Measurements from ENCODE around the gene GGA1. TPM values are rescaled to one million over a fixed set of nuclear protein-coding genes. Genes with fewer than 3 reads are reported as not detected.
A peak's percentile ranks its signal among the peaks of the same experiment; 100 is the strongest.

The GGA1 gene
- polyA plus RNA-seq, 1 experiment, result 34.6 TPM

GRCh38 chr22:37561212-37562048, 47.2 kb upstream of the GGA1 start:
- no peak for DNase-seq (ENCODE audit: low read depth)
- Histone ChIP-seq H3K36me3 (ENCODE audit: control insufficient read depth, insufficient read depth, low read length) (peaks cover 13% of the 10 kb centered on the region), H3K27me3 (ENCODE audit: control insufficient read depth, insufficient read depth, low read length) (no peaks in the 10 kb centered on the region), H3K4me3 (ENCODE audit: low read depth, low read length) (peak overlapping the region; percentile 83)
- ChIA-PET CTCF (interaction anchor here (0.7 to 22.0 kb wide), 10 partner anchors 9 to 174 kb away, joined by 3 to 551 read pairs (median 7); partner anchors contain the start of genes GGA1 and MFNG), POLR2A (interaction anchor here (0.6 to 1.3 kb wide), 3 partner anchors 15 to 261 kb away, joined by 3 to 9 read pairs (median 4); no protein-coding TSS in a partner anchor)
- peak; percentile 92 for TF ChIP-seq CTCF (IDR thresholded peaks at IDR 0.05; ENCODE audit: insufficient read depth, low read depth, low read length)

- Histone ChIP-seq H3K27me3 (ENCODE audit: control insufficient read depth, insufficient read depth, low read length) (no peaks in the 10 kb centered on the region), H3K4me3 (ENCODE audit: low read depth, low read length) (peak overlapping the region; percentile 83), H3K36me3 (ENCODE audit: control insufficient read depth, insufficient read depth, low read length) (peaks cover 21% of the 10 kb centered on the region)
- ChIA-PET CTCF (interaction anchor here (0.7 to 22.0 kb wide), 12 partner anchors 8 to 173 kb away, joined by 3 to 551 read pairs (median 7); partner anchors contain the start of genes GGA1 and MFNG), POLR2A (interaction anchor here (0.5 to 1.3 kb wide), 3 partner anchors 16 to 859 kb away, joined by 3 to 9 read pairs (median 5); partner anchors contain the start of gene CACNG2)
- DNase-seq (ENCODE audit: low read depth), result no peak
- no peak for TF ChIP-seq CTCF (IDR thresholded peaks at IDR 0.05; ENCODE audit: insufficient read depth, low read depth, low read length)
Observed at GRCh38 chr22:37562049-37562875, 46.4 kb upstream of the GGA1 start.

DNA sequence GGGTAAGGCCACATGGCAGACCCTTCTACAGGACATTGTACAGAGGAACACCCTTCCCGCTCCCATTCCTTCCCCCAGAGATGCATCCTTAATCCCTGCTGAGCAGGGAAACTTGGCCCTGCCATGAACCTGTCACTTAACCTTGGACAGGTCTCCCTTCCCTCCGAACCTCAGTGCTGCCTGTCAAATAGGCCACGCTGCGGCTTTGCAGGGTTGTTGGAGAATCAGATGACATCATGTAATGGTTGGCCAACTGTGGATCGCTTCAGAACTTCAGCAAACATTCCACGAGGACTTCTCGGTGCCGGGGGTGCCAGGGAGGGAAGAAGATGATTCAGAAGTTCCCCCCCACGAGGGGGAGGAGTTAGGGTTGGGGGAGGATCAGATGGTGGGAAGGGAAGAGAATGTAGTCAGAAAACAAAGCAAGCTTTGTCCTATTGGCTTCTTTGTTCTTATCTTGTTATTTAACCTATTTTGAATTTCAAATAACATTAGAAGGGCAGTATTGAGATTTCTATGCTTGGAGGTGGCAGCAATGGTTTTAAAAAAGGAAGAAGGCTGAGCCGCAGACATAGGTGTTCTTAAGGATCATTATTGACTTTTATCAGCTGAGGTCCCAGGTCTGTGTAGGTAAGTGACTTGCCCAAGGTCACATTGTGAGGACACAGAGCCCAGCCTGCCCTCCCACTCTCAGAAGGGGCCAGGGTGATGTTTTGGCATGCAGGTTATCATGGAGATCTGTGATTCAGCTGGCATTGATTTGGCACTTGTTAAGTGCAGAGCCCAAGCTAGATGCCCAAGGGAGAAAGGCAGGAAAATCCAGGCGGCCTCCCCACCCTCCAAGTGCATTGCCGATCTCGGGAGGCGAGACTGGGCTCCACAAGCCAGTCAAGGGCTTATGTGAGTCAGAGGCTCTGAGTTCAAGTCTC, 45.2 kb upstream of the GGA1 start:
- POLR2A ChIA-PET, result interaction anchor here (0.5 to 2.0 kb wide), 4 partner anchors 16 to 1588 kb away, joined by 3 to 6 read pairs (median 4); a partner anchor contains a TSS
- peaks cover 32% of the 10 kb centered on the region for H3K36me3 ChIP-seq (ENCODE audit: control insufficient read depth, insufficient read depth, low read length)
- DNase-seq (ENCODE audit: low read depth), result peak; percentile 74
- CTCF ChIA-PET, result interaction anchor here (1.0 to 22.0 kb wide), 7 partner anchors 8 to 44 kb away, joined by 3 to 551 read pairs (median 4); partner anchors contain the start of gene GGA1
- no peaks in the 10 kb centered on the region for H3K27me3 ChIP-seq (ENCODE audit: control insufficient read depth, insufficient read depth, low read length)
- H3K4me3 ChIP-seq (ENCODE audit: low read depth, low read length), result peak overlapping the region; percentile 6; the same call in 1 of the 2 replicates
- no peak for TF ChIP-seq CTCF (IDR thresholded peaks at IDR 0.05; ENCODE audit: insufficient read depth, low read depth, low read length)

DNA sequence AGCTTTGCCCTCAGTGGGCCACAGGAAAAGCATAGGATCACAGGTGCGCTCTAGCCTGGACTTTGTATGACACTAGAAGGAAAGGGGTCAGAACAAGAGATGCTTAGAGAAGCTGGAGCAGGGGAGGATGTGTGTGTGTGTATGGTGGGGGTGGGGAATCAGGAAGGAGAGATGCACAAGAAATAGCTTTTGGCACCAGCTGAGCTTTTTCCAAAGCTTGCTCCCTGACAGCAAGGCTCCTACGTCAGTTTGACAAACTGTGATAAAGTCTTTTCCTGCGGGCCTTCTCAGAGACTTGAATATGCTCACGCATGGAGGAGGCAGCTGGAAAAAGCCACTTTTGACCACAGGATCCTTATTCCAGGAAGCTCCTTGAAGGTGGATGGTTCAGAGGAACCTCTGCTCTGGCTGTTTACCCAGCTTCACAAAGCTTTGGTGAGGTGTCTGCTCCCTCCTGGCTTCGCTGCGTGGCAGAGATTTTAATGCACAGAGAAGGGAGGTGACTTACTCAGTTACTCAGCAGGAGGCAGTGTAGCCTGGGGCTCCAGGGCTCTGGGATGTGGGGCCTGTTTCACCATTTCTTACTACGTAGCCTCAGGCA, 44.4 kb upstream of the GGA1 start:
- DNase-seq (ENCODE audit: low read depth), result no peak
- no peaks in the 10 kb centered on the region for H3K27me3 ChIP-seq (ENCODE audit: control insufficient read depth, insufficient read depth, low read length)
- ChIA-PET CTCF (interaction anchor here (1.3 to 22.0 kb wide), 5 partner anchors 9 to 43 kb away, joined by 4 to 551 read pairs (median 22); partner anchors contain the start of gene GGA1), POLR2A (interaction anchor here (0.7 to 2.0 kb wide), 2 partner anchors 17 to 28 kb away, joined by 3 to 6 read pairs; no protein-coding TSS in a partner anchor)
- H3K36me3 ChIP-seq (ENCODE audit: control insufficient read depth, insufficient read depth, low read length), result peaks cover 38% of the 10 kb centered on the region
- no peak overlapping the region for H3K4me3 ChIP-seq (ENCODE audit: low read depth, low read length)
- TF ChIP-seq CTCF (IDR thresholded peaks at IDR 0.05; ENCODE audit: insufficient read depth, low read depth, low read length), result no peak

Measured in BJ (cell line).